GM12878 (cell line): ENCODE measurements around the gene KIAA1671. TPM values are rescaled to one million over a fixed set of nuclear protein-coding genes. Genes with fewer than 3 reads are reported as not detected.
A peak's percentile ranks its signal among the peaks of the same experiment; 100 is the strongest.
"Not testable (repeated sequence)": the region's sequence is repeated elsewhere in the genome, so short reads cannot be mapped to it uniquely, and the experiment has no call there.

Source experiments
- ATAC-seq: fragments of 200-7000 bp; cut with Tn5 transposase; 3 replicates; pipeline ENCODE4 v1.9.1; 2020; ENCODE audit warnings: mild to moderate bottlenecking, moderate library complexity
- BruUV-seq: library from RNA; stranded (reverse); fragments of 400-500 nt; replicated peaks from 2 replicates; lab custom pipeline; 2021; lab: Mats Ljungman, UMichigan
- CTCF ChIA-PET: fragments of 300-600 bp; sonication (Branson Sonifier 250); formaldehyde crosslinking; extraction: SDS; loops from one replicate; lab custom pipeline; 2021; ENCODE audit warnings: inconsistent platforms; lab: Yijun Ruan, JAX
- POLR2A ChIA-PET: fragments of 350-600 bp; formaldehyde crosslinking; extraction: SDS; loops from one replicate; lab custom pipeline; 2021; ENCODE audit warnings: inconsistent platforms; lab: Charles Lee
- RAD21 ChIA-PET: fragments of 300-600 bp; sonication (Branson Sonifier 250); formaldehyde crosslinking; loops from one replicate; lab custom pipeline; 2023; ENCODE audit warnings: antibody characterized with exemption; ENCODE audit not compliant: unreplicated experiment; lab: Charles Lee
- SMC1A ChIA-PET: fragments of 300-600 bp; sonication (Branson Sonifier 250); formaldehyde crosslinking; loops from one replicate; lab custom pipeline; 2023; ENCODE audit not compliant: unreplicated experiment, uncharacterized antibody; lab: Charles Lee
- DNase-seq: peaks from one replicate; pipeline ENCODE4 v3.0.0-alpha.2; 2011; ENCODE audit warnings: low read depth, low spot score
- FAIRE-seq: peaks from 3 replicates; lab custom pipeline; 2011; peaks lifted over from hg19 to GRCh38; lab: Jason Lieb, UNC
- H2AFZ ChIP-seq: 2 replicates; pipeline ENCODE4 v1.6.0; 2011; ENCODE audit warnings: low read depth, low read length, control low read depth; ENCODE audit not compliant: control insufficient read depth
- H3K27ac ChIP-seq: 2 replicates; pipeline ENCODE4 v1.5.1; 2011; ENCODE audit warnings: control low read depth; ENCODE audit not compliant: control insufficient read depth, insufficient read depth
- H3K27me3 ChIP-seq, 2 experiments: replicated peaks in 1 of 2; 2 replicates each; pipeline versions ENCODE4 v1.6.0 to v1.6.1; 2011; ENCODE audit warnings: low read length in 1 of 2; ENCODE audit not compliant: control insufficient read depth in 2 of 2, insufficient read depth in 2 of 2
- H3K36me3 ChIP-seq, 2 experiments: 2 replicates each; pipeline ENCODE4 v1.5.1; 2011; ENCODE audit warnings: low read length in 1 of 2; ENCODE audit not compliant: control insufficient read depth in 2 of 2, insufficient read depth in 2 of 2
- H3K4me1 ChIP-seq: 2 replicates; pipeline ENCODE4 v1.6.1; 2011; ENCODE audit warnings: mild to moderate bottlenecking, low read length, moderate library complexity, mixed read lengths; ENCODE audit not compliant: control insufficient read depth, insufficient read depth
- H3K4me2 ChIP-seq: 2 replicates; pipeline ENCODE4 v1.6.0; 2011; ENCODE audit warnings: control low read depth; ENCODE audit not compliant: control insufficient read depth, insufficient read depth
- H3K4me3 ChIP-seq: fragments of 200-600 bp; sonication (generic); 2 replicates; pipeline ENCODE4 v1.5.1; 2016
- H3K79me2 ChIP-seq: 2 replicates; pipeline ENCODE4 v1.6.0; 2011; ENCODE audit warnings: low read length; ENCODE audit not compliant: control insufficient read depth, insufficient read depth
- H3K9ac ChIP-seq: 2 replicates; pipeline ENCODE4 v1.8.0; 2011; ENCODE audit warnings: low read length, control low read depth, mixed read lengths; ENCODE audit not compliant: control insufficient read depth, insufficient read depth
- H3K9me3 ChIP-seq: replicated peaks from 3 replicates; pipeline ENCODE4 v1.5.1; 2011; ENCODE audit warnings: mild to moderate bottlenecking, low read length; ENCODE audit not compliant: control insufficient read depth, insufficient read depth
- H4K20me1 ChIP-seq: 2 replicates; pipeline ENCODE4 v1.6.0; 2011; ENCODE audit not compliant: control insufficient read depth, insufficient read depth
- ATF2 ChIP-seq: IDR thresholded peaks from 2 replicates; pipeline ENCODE4 v1.6.1; 2012; ENCODE audit warnings: low read length, inconsistent platforms
- CREB1 ChIP-seq: IDR thresholded peaks from 2 replicates; pipeline ENCODE4 v1.6.1; 2012; ENCODE audit warnings: low read depth, mild to moderate bottlenecking, inconsistent platforms
- KAT2A ChIP-seq: conservative IDR thresholded peaks from 2 replicates; pipeline ENCODE4 v1.6.1; 2011; ENCODE audit warnings: low read depth, low read length; ENCODE audit not compliant: control insufficient read depth
- NR2C1 ChIP-seq: fragments of 450-650 bp; IDR thresholded peaks from 2 replicates; pipeline ENCODE4 v1.6.1; 2017; ENCODE audit warnings: antibody characterized with exemption, mild to moderate bottlenecking, moderate library complexity
- RFX5 ChIP-seq: IDR thresholded peaks from 2 replicates; pipeline ENCODE4 v1.6.1; 2011; ENCODE audit warnings: low read depth, low read length, improper control_type of control experiment
- WGBS: methylation state at CpG from one replicate; pipeline ENCODE4 v1.1.6; 2016; ENCODE audit warnings: low lambda C conversion rate; ENCODE audit not compliant: insufficient replicate concordance, insufficient coverage; ENCODE audit errors: missing lambda C conversion rate; 5-methylcytosine and 5-hydroxymethylcytosine counted together
- in situ Hi-C: fragments of 300-500 bp; cut with MboI; formaldehyde crosslinking; loops from 9 replicates; pipeline ENCODE4 v1.14.3; 2018; ENCODE audit warnings: mixed read lengths
- intact Hi-C: fragments of 100-400 bp; cut with micrococcal nuclease; formaldehyde crosslinking; loops from one replicate; pipeline ENCODE4 v1.14.2; 2022; ENCODE audit not compliant: unreplicated experiment
- polyA plus RNA-seq, 11 experiments: library from polyadenylated mRNA; depleted of rRNA in 4 of 11; unstranded in 6 of 11; stranded (reverse) in 5 of 11; fragments of >200 nt; fragmentation: Nextera tagmentation in 4 of 11; fragmentation: Illumina TruSeq in 1 of 11; extraction: Ambion mirVana in 4 of 11; extraction: Trizol in 1 of 11; gene quantifications; 1 replicate in 1 of 11; 2 replicates in 10 of 11; pipeline versions ENCODE4 v1.2.1 to v1.2.3, GENCODE V29; 2011 to 2016; ENCODE audit warnings: inconsistent platforms in 2 of 11, missing spikeins in 2 of 11, low read depth in 1 of 11
- small RNA-seq: library from RNA; depleted of rRNA; stranded (forward); fragments of <200 nt; gene quantifications from one replicate; pipeline ENCODE3, GENCODE V24; 2014
- total RNA-seq, 4 experiments: library from RNA; depleted of rRNA in 3 of 4; stranded (reverse); fragments of >200 nt in 3 of 4; fragmentation: Illumina TruSeq in 1 of 4; extraction: Trizol in 1 of 4; gene quantifications; 2 replicates each; pipeline versions ENCODE4 v1.2.1 to v1.2.3, GENCODE V29; 2013 to 2021

The KIAA1671 gene
- total and polyA plus RNA-seq, 10 of the 15 experiments (the other 5 are each of a cell fraction or from before 2014, with no cell fraction given), result 0.05 to 2.7 (median 0.33) TPM

- TF ChIP-seq ATF2 (no peak), KAT2A (no peak), NR2C1 (no peak)
Measured at GRCh38 chr22:25237503-25237902, 285.0 kb downstream of the KIAA1671 start (continued).

GRCh38 chr22:25238058-25238457 is 285.5 kb downstream of the KIAA1671 start:
- FAIRE-seq, H3K4me3 ChIP-seq, H3K4me1 ChIP-seq, RAD21 ChIA-PET, BruUV-seq, H2AFZ ChIP-seq, POLR2A ChIA-PET, H3K27ac ChIP-seq, H3K36me3 ChIP-seq, H3K9me3 ChIP-seq, DNase-seq, H3K79me2 ChIP-seq, CTCF ChIA-PET, H3K9ac ChIP-seq, SMC1A ChIA-PET, H3K27me3 ChIP-seq, H4K20me1 ChIP-seq, H3K4me2 ChIP-seq: not testable (repeated sequence)
- intact Hi-C loops, result loop anchor here (5.0 to 10.0 kb wide), 2 partner anchors 209 to 537 kb away; no protein-coding TSS in a partner anchor
- WGBS, result 9% methylated on average over 5 of the region's 9 CpGs
- TF ChIP-seq CREB1 (0 out of 2 replicates have a peak, but pooled peaks have one; percentile 10), RFX5 (peak; percentile 45; the same call in 1 of the 2 replicates)
- in situ Hi-C loops, result loop anchor here (10.0 kb wide), 1 partner anchor 537 kb away; no protein-coding TSS in a partner anchor
- peak; percentile 32; the same call in 1 of the 3 replicates for ATAC-seq

Small RNAs within 50 kb of the gene (small RNA-seq; reads per million reads assigned to genes)
- not detected for gene Z99916.2

Other genes with a start within 250 kb of the KIAA1671 start
- not detected in 2 replicates for gene PIWIL3, start 178.0 kb upstream of the KIAA1671 start, total RNA-seq (2014; rRNA removed)
- 0.04 TPM in 1 of 2 replicates, not detected in the other for gene PIWIL3, start 178.0 kb upstream of the KIAA1671 start, total RNA-seq (2014; rRNA removed; fragmentation: Illumina TruSeq; extraction: Trizol)
- gene PIWIL3, start 178.0 kb upstream of the KIAA1671 start, total RNA-seq (2021), result not detected in 2 replicates
- not detected in 2 replicates for gene PIWIL3, start 178.0 kb upstream of the KIAA1671 start, polyA plus RNA-seq (2011; rRNA removed)
- gene PIWIL3, start 178.0 kb upstream of the KIAA1671 start, polyA plus RNA-seq (2014; fragmentation: Illumina TruSeq; extraction: Trizol), result not detected in 2 replicates
- gene PIWIL3, start 178.0 kb upstream of the KIAA1671 start, polyA plus RNA-seq (2014; fragmentation: Nextera tagmentation; extraction: Ambion mirVana), result not detected
- gene PIWIL3, start 178.0 kb upstream of the KIAA1671 start, polyA plus RNA-seq (2014; rRNA removed), result not detected in 2 replicates
- not detected for gene PIWIL3, start 178.0 kb upstream of the KIAA1671 start, polyA plus RNA-seq (2016; fragmentation: Nextera tagmentation; extraction: Ambion mirVana)
- gene SGSM1, start 146.5 kb upstream of the KIAA1671 start, total RNA-seq (2014; rRNA removed), result not detected in 2 replicates
- gene SGSM1, start 146.5 kb upstream of the KIAA1671 start, total RNA-seq (2014; rRNA removed; fragmentation: Illumina TruSeq; extraction: Trizol), result not detected in 2 replicates
- gene SGSM1, start 146.5 kb upstream of the KIAA1671 start, total RNA-seq (2021), result not detected in 2 replicates
- gene SGSM1, start 146.5 kb upstream of the KIAA1671 start, polyA plus RNA-seq (2011; rRNA removed), result not detected in 2 replicates
- not detected in 2 replicates for gene SGSM1, start 146.5 kb upstream of the KIAA1671 start, polyA plus RNA-seq (2014; fragmentation: Illumina TruSeq; extraction: Trizol)
- not detected for gene SGSM1, start 146.5 kb upstream of the KIAA1671 start, polyA plus RNA-seq (2014; fragmentation: Nextera tagmentation; extraction: Ambion mirVana)
- not detected in 2 replicates for gene SGSM1, start 146.5 kb upstream of the KIAA1671 start, polyA plus RNA-seq (2014; rRNA removed)
- gene SGSM1, start 146.5 kb upstream of the KIAA1671 start, polyA plus RNA-seq (2016; fragmentation: Nextera tagmentation; extraction: Ambion mirVana), result not detected
- not detected in 2 replicates for gene LHFPL7, start 6.0 kb upstream of the KIAA1671 start, total RNA-seq (2014; rRNA removed)
- gene LHFPL7, start 6.0 kb upstream of the KIAA1671 start, total RNA-seq (2014; rRNA removed; fragmentation: Illumina TruSeq; extraction: Trizol), result not detected in 2 replicates
- gene LHFPL7, start 6.0 kb upstream of the KIAA1671 start, total RNA-seq (2021), result not detected in 2 replicates
- not detected in 2 replicates for gene LHFPL7, start 6.0 kb upstream of the KIAA1671 start, polyA plus RNA-seq (2011; rRNA removed)
- gene LHFPL7, start 6.0 kb upstream of the KIAA1671 start, polyA plus RNA-seq (2014; fragmentation: Illumina TruSeq; extraction: Trizol), result not detected in 2 replicates
- gene LHFPL7, start 6.0 kb upstream of the KIAA1671 start, polyA plus RNA-seq (2014; fragmentation: Nextera tagmentation; extraction: Ambion mirVana), result not detected
- not detected in 2 replicates for gene LHFPL7, start 6.0 kb upstream of the KIAA1671 start, polyA plus RNA-seq (2014; rRNA removed)
- not detected for gene LHFPL7, start 6.0 kb upstream of the KIAA1671 start, polyA plus RNA-seq (2016; fragmentation: Nextera tagmentation; extraction: Ambion mirVana)
- gene CRYBB3, start 247.1 kb downstream of the KIAA1671 start, total RNA-seq (2014; rRNA removed), result not detected in 2 replicates
- gene CRYBB3, start 247.1 kb downstream of the KIAA1671 start, total RNA-seq (2014; rRNA removed; fragmentation: Illumina TruSeq; extraction: Trizol), result not detected in 2 replicates
- gene CRYBB3, start 247.1 kb downstream of the KIAA1671 start, total RNA-seq (2021), result not detected in 2 replicates
- gene CRYBB3, start 247.1 kb downstream of the KIAA1671 start, polyA plus RNA-seq (2011; rRNA removed), result 0.20 and 0.26 TPM in 2 replicates
- gene CRYBB3, start 247.1 kb downstream of the KIAA1671 start, polyA plus RNA-seq (2014; fragmentation: Illumina TruSeq; extraction: Trizol), result not detected in 2 replicates
- gene CRYBB3, start 247.1 kb downstream of the KIAA1671 start, polyA plus RNA-seq (2014; fragmentation: Nextera tagmentation; extraction: Ambion mirVana), result not detected
- not detected in 2 replicates for gene CRYBB3, start 247.1 kb downstream of the KIAA1671 start, polyA plus RNA-seq (2014; rRNA removed)
- gene CRYBB3, start 247.1 kb downstream of the KIAA1671 start, polyA plus RNA-seq (2016; fragmentation: Nextera tagmentation; extraction: Ambion mirVana), result not detected